OCI-M2 (cell line): ENCODE measurements around the gene BICDL1.
"Not testable (repeated sequence)": the region's sequence is repeated elsewhere in the genome, so short reads cannot be mapped to it uniquely, and the experiment has no call there.

Experiments used
- DNase-seq: peaks from one replicate; lab custom pipeline; 2025; ENCODE audit not compliant: unreplicated experiment; lab: John Stamatoyannopoulos, UW

The BICDL1 gene, protein sequence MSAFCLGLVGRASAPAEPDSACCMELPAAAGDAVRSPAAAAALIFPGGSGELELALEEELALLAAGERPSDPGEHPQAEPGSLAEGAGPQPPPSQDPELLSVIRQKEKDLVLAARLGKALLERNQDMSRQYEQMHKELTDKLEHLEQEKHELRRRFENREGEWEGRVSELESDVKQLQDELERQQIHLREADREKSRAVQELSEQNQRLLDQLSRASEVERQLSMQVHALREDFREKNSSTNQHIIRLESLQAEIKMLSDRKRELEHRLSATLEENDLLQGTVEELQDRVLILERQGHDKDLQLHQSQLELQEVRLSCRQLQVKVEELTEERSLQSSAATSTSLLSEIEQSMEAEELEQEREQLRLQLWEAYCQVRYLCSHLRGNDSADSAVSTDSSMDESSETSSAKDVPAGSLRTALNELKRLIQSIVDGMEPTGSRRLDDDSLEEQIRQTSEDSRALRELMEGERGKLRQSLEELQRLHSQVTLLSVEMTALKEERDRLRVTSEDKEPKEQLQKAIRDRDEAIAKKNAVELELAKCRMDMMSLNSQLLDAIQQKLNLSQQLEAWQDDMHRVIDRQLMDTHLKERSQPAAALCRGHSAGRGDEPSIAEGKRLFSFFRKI

DNA sequence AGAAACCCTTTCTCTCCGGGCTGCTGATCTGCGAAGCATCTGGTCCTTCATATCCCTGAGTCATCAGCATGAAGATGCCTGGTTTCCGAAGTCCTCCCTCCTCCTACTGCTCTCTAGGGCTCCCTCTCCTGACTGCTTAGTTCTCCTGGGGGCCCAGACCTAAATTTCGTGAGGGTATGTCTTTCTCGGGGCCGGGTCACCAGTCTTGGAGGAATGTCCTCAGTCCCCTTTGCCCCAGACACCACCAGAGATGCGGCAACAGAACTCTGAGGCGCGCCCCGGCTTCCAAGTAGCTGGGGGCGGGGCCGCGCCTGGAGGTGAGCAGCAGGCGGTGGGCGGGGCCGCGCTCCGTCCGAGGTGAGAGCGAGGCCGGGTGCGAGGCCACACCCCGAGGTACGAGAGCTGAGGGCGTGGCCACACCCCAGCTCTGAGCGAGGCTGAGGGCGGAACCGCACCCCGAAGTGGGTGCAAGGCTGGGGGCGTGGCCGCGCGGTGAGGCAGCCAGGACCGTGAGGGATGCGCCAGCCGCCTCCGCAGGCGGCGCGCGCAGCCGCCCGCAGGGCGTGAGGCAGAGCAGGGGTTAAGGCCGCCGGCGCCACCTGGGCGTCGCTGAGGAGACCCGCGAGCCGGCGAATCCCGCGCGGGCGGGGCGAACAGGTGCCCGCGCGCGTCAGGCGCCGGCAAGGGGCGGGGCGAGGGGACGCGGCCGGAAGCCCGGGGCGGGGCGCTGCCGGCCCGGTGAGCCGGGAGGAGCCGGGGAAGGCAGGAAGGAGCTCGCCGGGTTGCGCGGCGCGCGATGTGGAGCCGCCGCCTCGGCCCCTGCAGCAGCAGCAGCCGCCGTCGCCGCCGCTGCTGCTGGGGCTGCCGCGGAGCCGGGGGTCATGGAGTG, at the start of gene BICDL1:
Gene BICDL1 (plus strand): TSS at position 765 of the 889 bp plus-strand sequence. CDS start 633 bp downstream, outside the sequence.
- no peak for DNase-seq

DNA sequence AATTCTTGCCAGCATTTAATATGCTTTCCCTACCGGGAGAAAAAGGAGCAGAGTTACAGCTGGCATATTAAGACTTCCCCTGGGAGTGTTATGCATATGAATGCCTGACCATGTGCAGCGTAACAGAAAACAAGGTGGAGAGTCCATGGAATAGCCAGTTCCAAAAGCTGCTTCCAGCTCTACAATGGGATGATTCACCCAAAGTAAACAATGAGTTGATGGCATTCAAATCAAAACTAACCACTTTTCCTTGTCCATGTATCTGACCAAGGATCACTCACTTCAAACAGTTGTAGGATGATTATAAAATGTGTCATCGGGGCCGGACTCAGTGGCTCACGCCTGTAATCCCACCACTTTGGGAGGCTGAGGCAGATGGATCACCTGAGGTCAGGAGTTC, 48.1 kb upstream of the BICDL1 start:
- no peak for DNase-seq

DNA sequence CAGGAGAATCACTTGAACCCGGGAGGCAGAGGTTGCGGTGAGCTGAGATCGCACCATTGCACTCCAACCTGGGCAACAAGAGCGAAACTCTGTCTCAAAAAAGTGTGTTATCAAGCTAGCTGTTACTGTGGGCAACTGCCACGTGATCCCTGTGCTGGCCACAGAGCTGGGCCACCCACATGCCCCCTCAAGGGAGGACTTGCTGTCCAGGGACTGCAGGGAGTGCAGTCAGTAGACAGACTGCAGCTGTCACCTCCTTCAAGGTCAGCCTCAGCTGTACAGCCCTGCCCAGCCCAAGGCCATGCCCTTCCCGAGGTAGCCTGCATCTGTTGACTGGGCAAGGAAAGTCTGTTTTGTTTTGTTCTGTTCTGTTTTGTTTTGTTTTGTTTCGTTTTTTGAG, 46.6 kb upstream of the BICDL1 start:
- no peak for DNase-seq

DNA sequence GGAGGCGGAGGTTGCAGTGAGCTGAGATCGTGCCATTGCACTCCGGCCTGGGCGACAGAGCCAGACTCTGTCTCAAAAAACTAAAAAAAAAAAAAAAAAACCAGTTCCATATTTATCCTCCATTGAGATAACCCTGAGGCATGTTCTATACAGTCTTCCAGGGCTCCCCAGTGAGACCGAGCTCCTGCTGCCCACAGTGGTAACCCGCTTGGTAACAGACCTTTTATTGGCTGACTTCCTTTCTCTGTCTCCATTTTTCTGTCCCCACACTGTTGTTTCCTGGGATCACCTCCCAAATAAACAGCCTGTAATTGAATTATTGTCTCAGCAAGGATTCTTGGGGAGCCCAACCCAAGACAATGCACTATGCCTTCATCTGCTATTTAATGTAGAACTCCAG, 42.8 kb upstream of the BICDL1 start:
- no peak for DNase-seq

DNA sequence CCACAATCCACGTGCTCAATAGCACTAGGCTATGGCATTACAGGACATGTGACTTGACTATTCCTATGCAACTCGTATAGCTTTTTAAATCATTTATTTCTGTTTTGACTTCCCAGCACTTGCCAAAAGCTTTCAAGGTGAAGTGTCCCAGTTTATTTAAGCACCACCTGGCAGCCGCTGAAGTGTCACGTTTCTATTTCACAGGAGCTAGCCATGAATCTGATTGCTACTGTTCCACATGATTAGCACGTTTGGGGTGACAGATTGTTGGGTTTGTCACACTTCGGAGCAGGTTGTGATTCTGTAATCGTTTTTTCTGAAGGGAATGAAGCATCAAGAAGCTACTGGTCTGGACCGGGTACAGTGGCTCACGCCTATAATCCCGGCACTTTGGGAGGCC, 39.9 kb upstream of the BICDL1 start:
- DNase-seq: no peak

DNA sequence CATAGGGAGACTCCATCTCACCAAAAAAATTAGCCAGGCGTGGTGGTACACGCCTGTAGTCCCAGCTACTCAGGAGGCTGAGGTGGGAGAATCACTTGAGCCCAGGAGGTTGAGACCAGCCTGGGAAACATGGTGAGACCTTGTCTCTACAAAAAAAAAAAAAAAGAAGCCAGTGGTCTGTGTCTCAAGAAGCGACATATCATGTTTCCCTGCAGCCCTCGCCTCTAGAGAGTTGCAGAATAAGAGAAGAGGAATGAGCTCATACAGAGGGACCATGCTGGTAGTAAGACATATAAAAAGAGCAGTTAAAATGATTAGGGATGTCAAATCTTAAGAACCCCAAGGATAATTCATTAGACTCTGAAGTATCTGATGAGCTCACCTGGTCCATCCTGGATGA, 39.4 kb upstream of the BICDL1 start:
- no peak for DNase-seq

DNA sequence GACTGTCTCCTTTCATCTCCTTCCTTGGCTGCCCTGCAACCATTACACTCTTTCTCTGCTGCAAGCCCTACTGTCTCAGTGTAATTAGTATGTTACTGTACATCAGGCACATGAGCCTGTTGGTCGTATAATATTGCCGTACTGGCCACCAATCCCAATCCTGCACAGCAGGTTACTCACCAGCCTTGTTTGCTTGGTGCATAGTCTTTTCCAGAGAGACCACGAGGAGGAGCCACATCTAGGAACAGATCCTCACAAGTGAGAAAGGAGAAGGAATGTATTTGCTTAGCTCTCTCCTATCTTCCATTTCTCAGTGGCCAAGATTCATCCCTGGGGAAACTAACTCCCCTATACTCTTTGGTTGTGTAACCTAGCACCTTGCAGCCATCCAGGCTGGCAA, 33.0 kb upstream of the BICDL1 start:
- DNase-seq: no peak

DNA sequence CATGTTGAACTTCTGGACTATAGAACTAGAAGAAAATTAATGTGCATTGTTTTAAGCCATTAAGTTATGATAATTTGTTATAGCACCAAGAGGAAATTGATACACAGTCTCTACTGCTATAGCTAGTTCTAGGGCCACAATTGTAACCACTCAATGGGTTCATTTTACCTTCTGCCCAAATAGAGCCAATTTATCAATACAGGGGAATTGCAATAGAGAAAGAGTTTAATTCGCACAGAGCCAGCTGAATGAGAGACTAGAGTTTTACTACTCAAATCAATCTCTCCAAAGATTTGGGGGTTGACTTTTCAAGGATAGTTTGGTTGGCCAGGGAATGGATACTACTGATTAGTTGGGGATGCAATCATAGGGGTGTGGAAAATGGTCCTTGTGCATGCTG, 31.9 kb upstream of the BICDL1 start:
- DNase-seq: no peak

DNA sequence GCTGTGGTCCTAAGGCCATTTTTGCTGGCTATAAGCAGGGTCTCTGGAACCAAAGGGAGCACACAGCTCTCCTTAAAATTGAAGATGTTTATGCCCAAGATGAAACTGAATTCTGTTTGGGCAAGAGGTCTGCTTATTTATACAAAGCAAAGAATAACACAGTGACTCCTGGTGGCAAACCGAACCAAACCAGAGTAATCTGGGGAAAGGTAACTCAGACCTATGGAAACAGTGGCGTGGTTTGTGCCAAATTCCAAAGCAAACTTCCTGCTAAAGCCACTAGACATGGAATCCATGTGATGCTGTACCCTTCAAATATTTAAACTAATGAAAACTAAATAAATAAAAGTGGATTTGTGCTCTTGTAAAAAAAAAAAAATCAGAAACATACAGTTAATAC, 29.6 kb upstream of the BICDL1 start:
- no peak for DNase-seq

DNA sequence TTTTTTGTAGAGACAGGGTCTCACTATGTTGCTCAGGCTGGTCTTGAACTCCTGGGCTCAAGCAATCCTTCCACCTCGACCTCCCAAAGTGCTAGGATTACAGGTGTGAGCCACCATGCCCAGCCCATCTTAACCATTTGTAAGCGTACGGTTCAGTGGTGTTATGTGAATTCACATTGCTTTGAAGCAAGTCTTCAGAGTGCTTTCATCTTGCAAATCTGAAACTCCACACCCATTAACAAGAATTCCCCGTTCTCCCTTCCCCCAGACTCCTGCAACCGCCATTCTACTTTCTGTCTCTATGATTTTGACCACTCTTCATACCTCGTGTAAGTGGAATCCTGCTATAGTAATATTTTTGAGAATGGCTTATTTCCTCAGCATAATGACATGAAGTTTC, 24.9 kb upstream of the BICDL1 start:
- no peak for DNase-seq

DNA sequence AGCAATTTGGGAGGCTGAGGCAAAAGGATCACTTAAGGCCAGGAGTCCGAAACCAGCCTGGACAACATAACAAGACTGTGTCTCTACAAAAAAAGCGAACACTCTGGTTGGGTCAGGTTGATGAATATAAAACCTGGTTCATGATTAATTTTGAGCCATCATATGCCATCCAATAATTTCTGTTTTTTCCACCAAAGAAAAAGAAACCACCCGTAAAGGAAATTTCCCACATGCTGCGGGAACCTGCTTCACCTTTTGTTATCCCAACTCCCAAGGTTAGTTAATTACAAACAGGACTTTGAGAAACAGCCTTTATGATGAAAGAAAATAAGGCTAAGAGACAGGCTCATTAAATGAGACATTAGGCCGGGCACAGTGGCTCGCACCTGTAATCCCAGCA, 24.1 kb upstream of the BICDL1 start:
- no peak for DNase-seq

DNA sequence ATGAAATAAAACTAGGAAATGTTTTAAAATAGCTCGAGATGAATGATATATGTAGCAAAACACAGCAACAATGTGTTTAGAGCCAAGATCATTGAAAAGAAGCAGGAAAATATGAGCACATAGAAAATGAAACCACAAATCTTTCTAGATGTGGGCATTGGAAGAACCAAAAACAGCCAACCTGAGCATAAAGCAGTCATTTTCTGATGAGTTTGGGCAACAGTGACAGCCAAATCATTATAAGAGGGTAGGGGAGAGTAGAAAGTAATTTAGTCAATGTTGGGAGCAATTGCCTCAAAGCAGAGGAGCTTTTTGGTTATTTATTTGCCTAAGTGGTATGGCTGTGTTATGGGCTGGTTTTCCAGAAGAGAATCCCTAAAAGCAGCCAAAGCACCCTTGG, 8.8 kb upstream of the BICDL1 start:
- no peak for DNase-seq

DNA sequence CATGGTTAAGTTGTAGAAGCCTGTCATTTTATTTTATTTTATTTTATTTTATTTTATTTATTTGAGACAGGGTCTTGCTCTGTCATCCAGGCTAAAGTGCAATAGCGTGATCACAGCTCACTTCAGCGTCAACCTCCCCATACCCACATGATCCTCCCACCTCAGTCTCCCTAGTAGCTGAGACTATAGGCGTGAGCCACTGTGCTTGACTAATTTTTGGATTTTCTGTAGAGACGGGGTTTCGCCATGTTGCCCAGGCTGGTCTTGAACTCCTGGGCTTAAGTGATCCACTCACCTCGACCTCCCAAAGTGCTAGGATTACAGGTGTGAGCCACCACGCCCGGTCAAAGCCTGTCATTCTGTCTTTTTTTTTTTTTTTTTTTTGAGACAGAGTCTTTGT, 8.3 kb upstream of the BICDL1 start:
- DNase-seq: not testable (repeated sequence)

DNA sequence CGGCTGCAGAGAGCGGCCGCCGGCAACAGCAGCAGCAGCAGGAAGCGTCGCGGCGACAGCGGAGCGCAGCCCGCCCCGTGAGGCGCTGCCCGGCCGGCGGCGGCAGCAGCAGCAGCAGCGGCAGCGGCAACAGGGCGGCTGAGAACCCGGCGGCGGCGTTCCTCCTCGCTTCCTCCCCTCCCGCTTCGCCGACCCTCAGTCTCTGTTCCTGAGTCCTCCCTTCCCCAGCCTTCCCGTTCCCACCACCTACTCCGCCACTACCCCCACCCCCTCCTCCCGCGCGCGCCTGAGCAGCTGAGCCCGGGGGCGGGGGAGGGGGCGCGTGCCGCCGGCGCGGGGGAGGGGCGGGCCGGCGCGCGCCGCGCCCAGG, 310 bp downstream of the BICDL1 start:
- no peak for DNase-seq

DNA sequence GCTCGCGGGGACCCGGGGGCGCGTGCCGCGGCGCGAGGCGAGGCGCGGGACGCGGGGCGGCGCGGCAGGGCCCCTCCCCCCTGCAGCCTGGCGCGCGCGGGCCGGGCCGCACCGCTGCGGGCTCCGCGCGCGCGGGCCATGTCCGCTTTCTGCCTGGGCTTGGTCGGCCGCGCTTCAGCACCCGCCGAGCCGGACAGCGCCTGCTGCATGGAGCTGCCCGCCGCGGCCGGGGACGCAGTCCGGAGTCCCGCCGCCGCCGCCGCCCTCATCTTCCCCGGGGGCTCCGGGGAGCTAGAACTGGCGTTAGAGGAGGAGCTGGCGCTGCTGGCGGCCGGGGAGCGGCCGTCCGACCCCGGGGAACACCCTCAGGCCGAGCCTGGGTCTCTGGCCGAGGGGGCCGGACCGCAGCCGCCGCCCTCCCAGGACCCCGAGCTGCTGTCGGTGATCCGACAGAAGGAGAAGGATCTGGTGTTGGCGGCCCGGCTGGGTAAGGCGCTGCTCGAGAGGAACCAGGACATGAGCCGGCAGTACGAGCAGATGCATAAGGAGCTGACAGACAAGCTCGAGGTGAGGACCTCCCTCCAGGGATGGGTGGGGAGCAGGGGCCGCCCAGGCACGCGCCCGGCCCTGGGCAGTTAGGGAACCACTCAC, 820 bp downstream of the BICDL1 start:
- no peak for DNase-seq

DNA sequence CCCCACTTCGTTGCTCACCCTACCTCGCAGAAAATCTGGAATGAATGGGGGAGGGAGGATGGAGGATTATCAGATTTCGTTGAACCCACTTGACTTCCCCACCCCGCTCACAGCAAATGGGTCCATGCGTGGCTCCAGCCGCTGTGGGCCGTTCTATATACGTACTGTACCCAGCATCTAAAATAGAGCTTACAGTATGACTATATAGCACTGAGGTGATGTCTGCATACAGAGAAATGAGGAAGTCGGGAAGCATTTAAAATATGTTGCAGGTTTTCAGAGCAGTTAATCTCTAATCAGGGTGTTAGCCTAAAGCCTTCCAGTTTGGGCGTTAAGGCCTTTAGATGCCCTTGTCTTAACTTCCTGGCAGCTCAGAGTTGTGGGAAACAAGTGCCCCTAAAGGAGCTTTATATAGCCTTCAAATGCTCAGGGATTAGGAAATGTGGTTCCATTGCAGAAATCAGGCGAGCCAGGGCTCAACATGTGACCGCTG, 1.4 kb downstream of the BICDL1 start:
- no peak for DNase-seq

DNA sequence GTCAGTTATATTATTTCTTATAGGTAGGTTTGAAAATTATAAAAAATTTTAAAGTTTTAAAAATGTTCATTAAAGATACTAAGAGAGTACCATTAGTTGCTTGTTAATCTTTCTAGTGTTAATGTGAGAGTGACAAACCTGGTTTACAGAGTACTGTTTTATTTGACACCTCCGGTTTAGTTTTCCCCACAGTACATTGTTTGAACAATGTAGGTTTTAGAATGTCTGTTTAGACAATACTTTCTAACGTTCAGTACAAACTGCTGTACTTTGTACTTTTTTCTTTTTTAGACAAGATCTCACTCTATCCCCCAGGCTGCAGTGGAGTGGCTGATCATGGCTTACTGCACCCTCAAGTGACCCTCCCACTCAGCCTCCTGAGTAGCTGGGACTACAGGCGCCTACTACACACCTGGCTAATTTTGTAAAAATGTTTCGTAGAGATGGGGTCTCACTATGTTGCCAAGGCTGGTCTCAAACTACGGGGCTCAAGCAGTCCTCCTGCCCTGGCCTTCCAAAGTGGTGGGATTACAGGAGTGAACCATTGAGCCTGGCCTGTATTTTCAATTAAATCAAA, 3.2 kb downstream of the BICDL1 start:
- DNase-seq: no peak

DNA sequence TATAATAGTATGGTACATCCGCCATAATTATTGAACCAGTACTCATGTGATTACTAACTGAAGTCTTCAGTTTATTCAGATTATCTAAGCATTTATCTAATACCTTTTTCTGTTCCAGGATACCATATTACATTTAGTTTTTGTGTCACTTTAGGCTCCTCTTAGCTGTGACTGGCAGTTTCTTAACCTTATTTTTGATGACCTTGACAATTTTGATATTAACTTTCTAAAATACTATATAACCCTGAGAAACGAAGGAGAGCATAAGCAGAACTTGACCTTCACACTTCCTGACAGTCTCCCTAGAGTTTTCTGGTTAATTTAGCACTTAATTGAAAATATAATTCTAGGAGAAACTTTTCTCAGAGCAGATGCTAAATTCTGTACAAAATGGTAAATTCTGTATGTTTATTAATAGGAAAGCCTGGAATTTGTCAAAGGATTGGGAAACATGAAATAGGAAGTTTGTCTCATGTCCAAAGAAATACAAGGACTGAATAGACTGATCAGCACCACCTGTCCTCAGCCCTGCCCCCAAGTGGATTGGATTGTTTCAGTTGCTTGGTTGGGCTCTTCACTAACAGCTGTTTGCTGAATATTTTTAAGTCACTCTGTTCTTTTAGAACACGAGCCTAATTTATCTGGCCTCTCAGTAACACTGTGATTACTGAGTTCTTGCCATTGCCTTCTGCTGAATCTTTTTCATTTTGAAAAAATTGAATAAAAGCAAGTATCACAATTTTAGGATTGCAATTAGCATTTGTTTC, 6.0 kb downstream of the BICDL1 start:
- no peak for DNase-seq

DNA sequence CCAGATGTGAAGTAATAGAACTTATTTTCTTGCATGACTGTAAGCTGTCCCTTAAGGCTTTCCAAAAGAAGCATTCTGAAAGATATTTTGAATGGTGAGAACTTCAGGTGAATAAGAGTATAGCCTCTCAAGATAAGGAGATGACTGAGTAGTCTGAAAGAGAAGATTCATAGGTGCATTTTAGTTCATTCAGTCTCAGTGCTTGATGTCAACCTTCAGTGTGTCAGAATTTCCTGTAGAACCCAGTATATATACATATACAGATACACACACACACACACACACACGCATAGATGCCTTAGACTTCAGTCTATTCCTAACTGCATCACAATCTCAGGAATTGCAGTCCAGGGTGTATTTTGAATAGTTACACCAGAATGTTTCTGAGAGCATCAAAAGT, 7.4 kb downstream of the BICDL1 start:
- no peak for DNase-seq
